DND-41 (cell line): ENCODE results near the gene EFHC2.

Source experiments
- CTCF ChIP-seq: IDR thresholded peaks from 2 replicates; pipeline ENCODE4 v1.5.1; 2012; ENCODE audit warnings: borderline replicate concordance, low read length, moderate library complexity, mild to moderate bottlenecking; ENCODE audit not compliant: poor library complexity, severe bottlenecking; ENCODE audit errors: extremely low read depth
- EZH2 ChIP-seq: IDR thresholded peaks from 3 replicates; pipeline ENCODE4 v1.6.1; 2012; ENCODE audit warnings: borderline replicate concordance, low read depth, mild to moderate bottlenecking, moderate library complexity, low read length, inconsistent platforms; ENCODE audit not compliant: severe bottlenecking

- TF ChIP-seq CTCF (no peak), EZH2 (no peak)
These were observed 107.9 kb downstream of the EFHC2 start for GRCh38 chrX:44235534-44235933.
